AG04450 (cell line): Measurements from ENCODE around the gene IGF2R. TPM values are rescaled to one million over a fixed set of nuclear protein-coding genes. Genes with fewer than 3 reads are reported as not detected.

Experiments used
- CTCF ChIA-PET: fragments of 300-600, 350-600 bp; formaldehyde crosslinking; extraction: SDS; loops from one replicate; lab custom pipeline; 2022; ENCODE audit warnings: antibody characterized with exemption, inconsistent platforms; lab: Charles Lee
- POLR2A ChIA-PET: fragments of 350-600 bp; formaldehyde crosslinking; extraction: SDS; loops from one replicate; lab custom pipeline; 2021; ENCODE audit warnings: antibody characterized with exemption, inconsistent platforms; lab: Yijun Ruan, JAX
- DNase-seq: peaks from one replicate; pipeline ENCODE4 v3.0.0-alpha.2; 2011; ENCODE audit warnings: low read depth, low spot score
- H3K27ac ChIP-seq: one replicate; pipeline ENCODE4 v1.5.1; 2012; ENCODE audit warnings: low read depth, low read length, control low read depth
- H3K27me3 ChIP-seq: one replicate; pipeline ENCODE4 v1.6.0; 2012; ENCODE audit warnings: low read length; ENCODE audit not compliant: control insufficient read depth, insufficient read depth
- H3K4me3 ChIP-seq: 2 replicates; pipeline ENCODE4 v1.5.1; 2011; ENCODE audit warnings: mild to moderate bottlenecking, low read depth, low read length, control low read depth
- H3K9me3 ChIP-seq: 2 replicates; pipeline ENCODE4 v1.5.1; 2012; ENCODE audit warnings: low read length; ENCODE audit not compliant: control insufficient read depth, insufficient read depth
- CTCF ChIP-seq: IDR thresholded peaks from 2 replicates; pipeline ENCODE4 v1.5.1; 2011; ENCODE audit warnings: low read depth, low read length, control low read depth, inconsistent platforms
- polyA plus RNA-seq: library from polyadenylated mRNA; depleted of rRNA; stranded (reverse); fragments of >200 nt; gene quantifications from 2 replicates; pipeline ENCODE4 v1.2.3, GENCODE V29; 2011

IGF2R gene
- polyA plus RNA-seq, 1 experiment = 40.9 TPM

DNA sequence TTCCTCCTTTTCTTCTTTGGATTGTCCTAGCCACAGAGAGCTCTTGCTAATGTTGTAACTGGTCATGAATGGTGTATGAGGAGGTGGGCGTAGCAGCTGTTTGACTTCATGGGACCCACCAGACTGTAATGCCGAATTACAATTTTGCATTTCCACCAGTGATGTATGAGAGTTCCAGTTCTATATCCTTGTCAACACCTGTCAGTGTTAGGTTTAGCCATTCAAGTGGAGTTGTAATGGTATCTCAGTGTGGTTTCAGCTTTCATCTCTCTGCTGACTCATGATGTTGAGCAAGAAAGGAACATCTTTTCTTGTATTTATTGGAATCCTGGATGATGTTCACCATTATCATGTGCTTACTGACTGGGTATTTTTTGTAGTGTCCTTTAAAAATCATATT lies 5.1 kb downstream of the IGF2R start:
- DNase-seq = no peak
- POLR2A ChIA-PET = interaction anchor here (0.6 kb wide), 1 partner anchor 9 kb away, joined by 3 read pairs; no protein-coding TSS in a partner anchor
- peak overlapping the region; percentile 40 for H3K27ac ChIP-seq
- CTCF ChIA-PET = no interaction called here
- no peak overlapping the region for H3K4me3 ChIP-seq
- H3K27me3 ChIP-seq = no peaks in the 10 kb centered on the region
- no peaks in the 10 kb centered on the region for H3K9me3 ChIP-seq
- no peak for TF ChIP-seq CTCF

DNA sequence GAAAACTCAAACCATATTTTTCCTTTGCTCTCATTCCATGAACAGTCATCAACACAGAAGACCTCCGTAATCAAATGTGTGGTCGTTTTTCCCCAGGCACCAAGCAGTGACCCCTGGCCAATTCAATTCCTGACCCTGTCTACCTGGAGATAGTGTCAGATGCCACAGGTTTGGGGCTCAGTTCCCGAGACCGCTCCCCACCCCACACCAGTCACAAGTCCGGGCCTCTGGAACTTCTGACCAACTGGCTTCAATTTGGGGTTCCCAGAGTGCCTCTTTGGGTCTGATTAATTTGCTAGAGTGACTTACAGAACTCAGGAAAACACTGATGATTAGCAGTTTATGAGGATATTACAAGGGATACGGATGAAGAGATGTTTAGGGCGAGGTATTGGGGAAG lies 6.0 kb downstream of the IGF2R start:
- H3K27me3 ChIP-seq = no peaks in the 10 kb centered on the region
- TF ChIP-seq CTCF = no peak
- no peak overlapping the region for H3K27ac ChIP-seq
- ChIA-PET CTCF (interaction anchor here (0.6 kb wide), 1 partner anchor 37 kb away, joined by 5 read pairs; no protein-coding TSS in a partner anchor), POLR2A (no interaction called here)
- H3K4me3 ChIP-seq = no peak overlapping the region
- DNase-seq = no peak
- H3K9me3 ChIP-seq = no peaks in the 10 kb centered on the region

DNA sequence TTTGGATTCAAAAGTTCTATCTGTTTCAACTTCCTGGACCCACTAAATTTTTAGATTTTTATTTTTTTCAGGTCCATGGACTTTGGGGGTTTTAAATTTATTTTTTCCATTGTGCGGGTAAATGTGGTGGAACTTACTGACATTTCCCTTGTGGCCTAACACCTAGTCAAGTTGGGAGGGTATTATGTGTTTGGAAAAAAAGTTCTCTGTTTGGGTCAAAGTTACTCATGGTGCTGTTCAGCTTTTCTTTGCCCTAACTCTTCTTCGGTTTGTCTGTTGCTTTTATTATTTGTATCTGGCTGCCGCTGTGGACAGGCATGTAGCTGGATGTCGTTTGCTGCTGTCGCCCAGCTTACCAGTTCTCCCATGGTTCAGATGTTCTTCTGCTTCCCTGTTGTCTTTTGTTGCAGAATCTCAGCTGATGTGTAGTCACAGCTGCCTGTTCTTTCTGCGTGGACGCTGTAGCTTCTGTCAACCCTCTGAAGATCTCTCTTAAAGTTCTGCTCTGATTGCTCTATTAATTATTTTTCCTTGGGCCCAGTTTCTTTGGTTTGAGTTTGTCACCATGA lies 7.9 kb downstream of the IGF2R start:
- DNase-seq = no peak
- Histone ChIP-seq H3K4me3 (no peak overlapping the region), H3K27me3 (no peaks in the 10 kb centered on the region), H3K9me3 (no peaks in the 10 kb centered on the region), H3K27ac (no peak overlapping the region)
- ChIA-PET POLR2A (no interaction called here), CTCF (no interaction called here)
- TF ChIP-seq CTCF = no peak

- CTCF ChIA-PET = no interaction called here
- no peak overlapping the region for H3K4me3 ChIP-seq
- DNase-seq = no peak
- no peak for TF ChIP-seq CTCF
- no peak overlapping the region for H3K27ac ChIP-seq
- no peaks in the 10 kb centered on the region for H3K27me3 ChIP-seq
- POLR2A ChIA-PET = no interaction called here
- no peaks in the 10 kb centered on the region for H3K9me3 ChIP-seq
These were observed 8.5 kb downstream of the IGF2R start for GRCh38 chr6:159977255-159977903.

- Histone ChIP-seq H3K27ac (no peak overlapping the region), H3K27me3 (no peaks in the 10 kb centered on the region), H3K4me3 (no peak overlapping the region), H3K9me3 (no peaks in the 10 kb centered on the region)
- ChIA-PET CTCF (no interaction called here), POLR2A (no interaction called here)
- TF ChIP-seq CTCF = no peak
- DNase-seq = no peak
These were observed 9.0 kb downstream of the IGF2R start for GRCh38 chr6:159977904-159978268.
